Measurements from ENCODE around the gene MEF2C. TPM values are rescaled to one million over a fixed set of nuclear protein-coding genes. Genes with fewer than 3 reads are reported as not detected.

MEF2C gene
- total and polyA plus RNA-seq, 11 donors: 15.5 to 98.5 (median 56.2) TPM

- Histone ChIP-seq H3K36me3 (no peaks in the 10 kb centered on the region), H3K9me3 (no peaks in the 10 kb centered on the region), H3K4me3 (peak overlapping the region in 10 of 12 donors; percentile 15 to 74 (median 38)), H3K27ac (peak overlapping the region; percentile 59 to 93 (median 92)), H3K27me3 (no peaks in the 10 kb centered on the region), H3K4me1 (peaks cover 0 to 48% (median 32%) of the 10 kb centered on the region in 12 donors)
- 44 to 58% (median 52%) methylated on average over 4 of the region's 4 CpGs for WGBS, 4 donors
- peak in 1 of 5 donors; percentile 29 for DNase-seq
- intact Hi-C loops (cut with DNase I): loop anchor here in 7 of 10 donors (2.0 to 10.0 kb wide), 8 partner anchors 52 to 1378 kb away; no protein-coding TSS in a partner anchor
- ATAC-seq: no peak
- no peak for TF ChIP-seq CTCF (IDR thresholded peaks at IDR 0.05)
- no peak for TF ChIP-seq POLR2A (IDR thresholded peaks at IDR 0.05)
Measured at GRCh38 chr5:88886746-88887341, 3.9 kb upstream of the MEF2C start.

GRCh38 chr5:88886252-88886651 is 3.3 kb upstream of the MEF2C start:
- DNase-seq: no peak
- H3K4me3 ChIP-seq: peak overlapping the region in 11 of 12 donors; percentile 14 to 74 (median 37)
- intact Hi-C loops (cut with DNase I): loop anchor here in 7 of 10 donors (2.0 to 10.0 kb wide), 8 partner anchors 51 to 1379 kb away; no protein-coding TSS in a partner anchor
- H3K27ac ChIP-seq: peak overlapping the region; percentile 59 to 93 (median 92)
- TF ChIP-seq POLR2A (IDR thresholded peaks at IDR 0.05): no peak
- no peak for TF ChIP-seq CTCF (IDR thresholded peaks at IDR 0.05)
- 35 to 56% (median 52%) methylated on average over 1 of the region's 1 CpG for WGBS, 4 donors
- H3K4me1 ChIP-seq: peaks cover 0 to 48% (median 32%) of the 10 kb centered on the region in 12 donors
- no peaks in the 10 kb centered on the region for H3K9me3 ChIP-seq
- no peaks in the 10 kb centered on the region for H3K36me3 ChIP-seq
- no peak for ATAC-seq
- no peaks in the 10 kb centered on the region for H3K27me3 ChIP-seq

GRCh38 chr5:88885002-88885401 is 2.0 kb upstream of the MEF2C start:
- ATAC-seq (no peak), DNase-seq (no peak)
- H3K4me3 ChIP-seq: peak overlapping the region in 11 of 12 donors; percentile 47 to 75 (median 70)
- WGBS, 4 donors: 31 to 49% (median 41%) methylated on average over 1 of the region's 1 CpG
- no peaks in the 10 kb centered on the region for H3K27me3 ChIP-seq
- no peaks in the 10 kb centered on the region for H3K36me3 ChIP-seq
- no peaks in the 10 kb centered on the region for H3K9me3 ChIP-seq
- TF ChIP-seq POLR2A (IDR thresholded peaks at IDR 0.05): no peak
- no peak for TF ChIP-seq CTCF (IDR thresholded peaks at IDR 0.05)
- H3K4me1 ChIP-seq: peaks cover 0 to 40% (median 28%) of the 10 kb centered on the region in 12 donors
- H3K27ac ChIP-seq: peak overlapping the region; percentile 77 to 93 (median 92)
- intact Hi-C loops (cut with DNase I): loop anchor here in 6 of 10 donors (2.0 to 10.0 kb wide), 8 partner anchors 50 to 1380 kb away; no protein-coding TSS in a partner anchor

GRCh38 chr5:88884608-88884877 is 1.6 kb upstream of the MEF2C start:
- 15 to 33% (median 28%) methylated on average over 2 of the region's 2 CpGs for WGBS, 4 donors
- ATAC-seq: no peak

More at GRCh38 chr5:88884608-88884877, 1.6 kb upstream of the MEF2C start:
- intact Hi-C loops (cut with DNase I): loop anchor here in 8 of 10 donors (2.0 to 10.0 kb wide), 13 partner anchors 47 to 1383 kb away; no protein-coding TSS in a partner anchor
- no peak for DNase-seq
- TF ChIP-seq POLR2A (IDR thresholded peaks at IDR 0.05): no peak
- TF ChIP-seq CTCF (IDR thresholded peaks at IDR 0.05): no peak
- Histone ChIP-seq H3K9me3 (no peaks in the 10 kb centered on the region), H3K4me3 (peak overlapping the region; percentile 47 to 75 (median 71)), H3K27me3 (no peaks in the 10 kb centered on the region), H3K36me3 (no peaks in the 10 kb centered on the region), H3K4me1 (peaks cover 0 to 45% (median 30%) of the 10 kb centered on the region in 12 donors), H3K27ac (peak overlapping the region; percentile 77 to 93 (median 92))
